Tibial nerve (tissue), 4 donors: ENCODE data around the gene CFAP54.

Experiments
- CTCF ChIP-seq, 5 experiments: fragments of 200-600 bp in 3 of 5; fragments of 450-650 bp in 2 of 5; sonication (generic) in 3 of 5; IDR thresholded peaks; one replicate each; pipeline ENCODE4 v1.5.1; 2016 to 2019; ENCODE audit warnings: antibody characterized with exemption in 5 of 5, mild to moderate bottlenecking in 3 of 5, moderate library complexity in 2 of 5
- EP300 ChIP-seq, 2 donors: sonication (generic); formaldehyde crosslinking; IDR thresholded peaks; one replicate each; pipeline ENCODE4 v1.6.1; 2017; ENCODE audit warnings: antibody characterized with exemption in 2 of 2, mild to moderate bottlenecking in 1 of 2
- POLR2A ChIP-seq, 2 donors: fragments of 450-650 bp; IDR thresholded peaks; one replicate each; pipeline ENCODE4 v1.6.1; 2017; ENCODE audit warnings: antibody characterized with exemption in 2 of 2, mild to moderate bottlenecking in 2 of 2, moderate library complexity in 2 of 2

GRCh38 chr12:96456265-96456974 lies 33.0 kb upstream of the CFAP54 start:
- TF ChIP-seq POLR2A (IDR thresholded peaks at IDR 0.05) = no peak
- no peak for TF ChIP-seq CTCF (IDR thresholded peaks at IDR 0.05)
- no peak for TF ChIP-seq EP300 (IDR thresholded peaks at IDR 0.05)
